GM10266 (cell line): ENCODE measurements around the gene WWC1.

ENCODE experiments used
- DNase-seq: peaks from one replicate; pipeline ENCODE4 v3.0.0; 2012; ENCODE audit errors: extremely low spot score
- TF ChIP-seq, protein P1 (sequence below): IDR thresholded peaks from 2 replicates; pipeline ENCODE4 v1.5.1; 2012; ENCODE audit warnings: mild to moderate bottlenecking, low read depth; ENCODE audit not compliant: control insufficient read depth, insufficient read depth; ENCODE audit errors: missing control alignments

Gene WWC1

DNA sequence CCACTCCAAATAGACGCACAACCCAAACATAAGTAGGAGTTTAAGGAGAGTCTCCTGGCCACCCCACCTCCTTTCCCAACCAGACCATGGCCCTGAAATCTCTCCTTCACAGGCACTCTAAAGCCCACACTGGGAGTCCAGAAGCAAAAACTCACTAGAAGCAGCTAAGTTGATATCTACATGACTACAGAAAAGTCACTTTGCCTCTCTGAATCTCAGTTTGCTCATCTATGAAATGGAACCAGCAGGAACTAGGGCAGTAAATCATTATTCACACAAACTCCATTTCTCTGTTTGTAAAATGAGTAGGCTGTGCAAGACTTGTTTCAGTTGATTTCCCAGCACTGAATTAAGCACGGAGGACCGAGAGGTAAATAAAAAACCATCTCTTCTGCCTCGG lies 4.1 kb upstream of the WWC1 start:
- TF ChIP-seq, protein P1, sequence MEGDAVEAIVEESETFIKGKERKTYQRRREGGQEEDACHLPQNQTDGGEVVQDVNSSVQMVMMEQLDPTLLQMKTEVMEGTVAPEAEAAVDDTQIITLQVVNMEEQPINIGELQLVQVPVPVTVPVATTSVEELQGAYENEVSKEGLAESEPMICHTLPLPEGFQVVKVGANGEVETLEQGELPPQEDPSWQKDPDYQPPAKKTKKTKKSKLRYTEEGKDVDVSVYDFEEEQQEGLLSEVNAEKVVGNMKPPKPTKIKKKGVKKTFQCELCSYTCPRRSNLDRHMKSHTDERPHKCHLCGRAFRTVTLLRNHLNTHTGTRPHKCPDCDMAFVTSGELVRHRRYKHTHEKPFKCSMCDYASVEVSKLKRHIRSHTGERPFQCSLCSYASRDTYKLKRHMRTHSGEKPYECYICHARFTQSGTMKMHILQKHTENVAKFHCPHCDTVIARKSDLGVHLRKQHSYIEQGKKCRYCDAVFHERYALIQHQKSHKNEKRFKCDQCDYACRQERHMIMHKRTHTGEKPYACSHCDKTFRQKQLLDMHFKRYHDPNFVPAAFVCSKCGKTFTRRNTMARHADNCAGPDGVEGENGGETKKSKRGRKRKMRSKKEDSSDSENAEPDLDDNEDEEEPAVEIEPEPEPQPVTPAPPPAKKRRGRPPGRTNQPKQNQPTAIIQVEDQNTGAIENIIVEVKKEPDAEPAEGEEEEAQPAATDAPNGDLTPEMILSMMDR, result no peak
- DNase-seq, result no peak

DNA sequence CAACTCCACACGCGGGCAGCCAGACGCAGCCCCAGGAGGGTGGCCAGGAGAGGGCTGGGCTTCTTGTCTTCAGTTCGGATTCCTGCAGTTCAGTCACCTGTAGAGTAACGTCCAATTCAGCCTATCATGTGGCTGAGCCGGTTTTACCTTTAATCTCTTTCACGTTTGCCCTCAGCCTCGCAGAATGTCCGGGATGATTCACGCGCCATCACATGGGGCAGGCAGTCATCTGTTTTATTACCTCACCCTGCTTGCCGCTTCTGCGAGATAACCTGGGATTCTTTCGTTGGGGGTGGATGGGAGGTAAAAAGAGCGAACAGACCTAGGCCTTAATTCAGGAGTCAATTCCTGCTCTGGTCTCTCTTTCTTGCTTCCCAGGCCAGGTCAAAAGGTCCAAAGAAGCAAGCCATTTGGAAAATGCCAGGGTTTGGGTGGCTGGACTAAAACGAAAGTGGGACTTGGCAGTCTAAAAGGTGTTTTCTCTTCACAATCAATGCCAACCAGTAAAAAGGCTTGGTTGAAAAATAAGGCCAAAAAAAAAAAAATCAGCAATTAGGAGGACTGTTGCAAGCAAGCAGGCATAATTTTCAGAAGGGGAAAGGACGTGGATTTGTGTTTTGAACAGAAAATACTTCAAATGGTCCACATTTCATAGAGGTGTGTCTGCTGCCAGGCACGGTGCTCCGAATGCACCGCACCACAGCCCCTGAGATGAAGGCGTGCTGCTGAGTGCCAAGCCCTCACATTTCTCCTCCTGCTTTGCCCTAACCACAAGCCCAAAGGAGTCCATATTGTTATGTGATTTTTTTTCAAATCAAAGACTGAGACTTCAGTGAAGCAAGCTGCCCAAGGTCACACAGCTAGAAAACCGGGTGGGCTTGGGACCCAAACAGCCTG lies 2.8 kb upstream of the WWC1 start:
- TF ChIP-seq, protein P1, result no peak
- DNase-seq, result no peak

DNA sequence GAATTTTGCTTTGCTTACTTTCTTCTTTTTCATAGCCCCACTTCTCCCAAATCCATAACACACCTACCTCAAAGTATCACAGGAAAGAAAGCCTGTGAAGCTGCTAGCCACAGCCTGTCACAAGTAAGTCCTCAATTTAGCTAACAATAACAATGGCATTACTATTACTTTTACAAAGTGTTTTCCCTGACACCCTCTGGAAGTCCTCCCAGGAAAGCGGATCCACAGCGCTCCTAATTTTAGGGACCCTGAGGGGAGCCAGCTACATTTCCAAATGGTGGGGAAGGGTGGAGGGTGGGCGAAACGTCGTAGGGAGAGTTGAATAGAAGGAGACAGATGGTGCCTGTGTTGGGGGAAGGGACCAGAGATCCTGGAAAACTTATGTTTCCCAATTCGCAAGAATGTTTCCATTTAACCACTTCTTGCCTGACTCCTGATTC lies 523 bp upstream of the WWC1 start:
- TF ChIP-seq, protein P1, result no peak
- DNase-seq, result no peak

DNA sequence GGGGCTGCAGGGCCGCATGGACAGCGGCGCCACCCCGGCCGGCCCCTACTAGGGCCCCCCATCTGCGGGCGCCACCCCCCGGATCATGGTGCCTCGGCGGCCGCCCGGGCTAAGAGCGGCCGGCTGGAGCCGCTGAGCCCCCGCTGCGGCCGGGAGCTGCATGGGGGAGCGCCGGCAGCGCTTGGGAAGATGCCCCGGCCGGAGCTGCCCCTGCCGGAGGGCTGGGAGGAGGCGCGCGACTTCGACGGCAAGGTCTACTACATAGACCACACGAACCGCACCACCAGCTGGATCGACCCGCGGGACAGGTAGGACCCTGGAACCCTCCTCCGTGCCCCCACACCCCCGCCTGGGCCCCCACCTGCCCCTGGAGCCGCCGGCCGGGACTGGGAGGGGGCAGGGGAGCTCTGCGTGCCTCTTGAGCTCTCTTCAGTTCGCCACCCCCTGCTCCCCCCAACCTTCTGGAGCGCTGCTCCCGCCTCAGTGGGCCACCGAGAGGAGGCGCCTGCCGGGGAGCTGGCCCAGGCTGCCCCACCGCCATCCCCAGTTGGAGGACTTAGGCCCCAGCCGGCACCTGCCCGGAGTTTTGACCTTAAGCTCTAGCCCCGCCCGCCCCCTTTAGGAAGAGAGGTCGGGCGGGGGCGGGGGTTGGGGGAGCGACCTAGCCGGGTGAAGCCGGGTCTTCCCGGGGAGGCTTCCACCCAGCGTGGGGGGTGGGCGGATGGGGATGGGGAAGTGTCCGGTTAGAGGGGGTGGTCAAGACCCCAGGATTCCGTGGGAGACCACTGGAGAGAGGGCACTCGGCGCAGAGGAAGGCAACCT lies 730 bp downstream of the WWC1 start:
- DNase-seq, result no peak
- TF ChIP-seq, protein P1, result no peak

DNA sequence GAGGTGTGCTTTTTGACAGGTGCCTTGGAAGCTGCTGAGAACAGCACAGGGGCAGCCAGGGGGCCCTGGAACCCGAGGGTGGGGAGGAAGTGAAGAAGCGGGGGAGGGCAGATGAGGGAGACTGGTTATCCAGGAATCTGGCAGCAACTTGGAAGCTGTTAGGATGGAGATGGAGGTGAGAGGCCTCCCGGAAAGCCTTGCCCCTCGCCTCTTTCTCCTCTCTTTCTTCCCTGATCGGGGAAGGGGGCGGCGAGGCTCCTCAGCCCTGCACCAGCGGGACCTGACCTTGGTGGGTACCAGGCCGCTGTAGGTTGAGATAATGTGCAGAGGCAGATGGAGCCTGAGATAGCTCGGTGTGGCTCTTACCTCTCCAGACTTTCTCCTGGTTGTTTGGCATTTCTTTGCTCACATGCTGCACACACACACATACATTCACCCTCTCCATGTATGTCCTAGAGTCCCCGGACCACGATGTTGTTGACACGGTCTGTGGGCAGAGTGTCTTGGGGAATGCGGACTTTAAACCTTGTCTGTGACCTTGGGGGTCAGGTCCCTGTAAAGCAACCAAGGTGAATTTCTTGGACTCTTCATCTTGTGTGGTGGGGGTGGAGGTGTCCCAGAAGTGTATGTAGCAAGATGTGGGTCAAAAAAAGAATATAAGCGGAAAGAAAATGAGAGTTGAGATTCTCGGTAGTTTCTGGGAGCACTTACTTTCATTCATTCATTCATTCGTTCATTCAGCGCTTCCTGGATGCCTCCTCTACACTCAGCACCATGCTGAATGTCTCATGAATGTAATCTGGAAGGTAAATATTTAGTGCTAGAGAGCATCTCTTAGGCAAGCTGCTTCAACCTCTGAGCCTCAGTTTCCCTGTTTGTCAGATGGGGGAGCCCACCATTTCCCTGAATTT lies 1.6 kb downstream of the WWC1 start:
- DNase-seq, result no peak
- TF ChIP-seq, protein P1, result no peak

DNA sequence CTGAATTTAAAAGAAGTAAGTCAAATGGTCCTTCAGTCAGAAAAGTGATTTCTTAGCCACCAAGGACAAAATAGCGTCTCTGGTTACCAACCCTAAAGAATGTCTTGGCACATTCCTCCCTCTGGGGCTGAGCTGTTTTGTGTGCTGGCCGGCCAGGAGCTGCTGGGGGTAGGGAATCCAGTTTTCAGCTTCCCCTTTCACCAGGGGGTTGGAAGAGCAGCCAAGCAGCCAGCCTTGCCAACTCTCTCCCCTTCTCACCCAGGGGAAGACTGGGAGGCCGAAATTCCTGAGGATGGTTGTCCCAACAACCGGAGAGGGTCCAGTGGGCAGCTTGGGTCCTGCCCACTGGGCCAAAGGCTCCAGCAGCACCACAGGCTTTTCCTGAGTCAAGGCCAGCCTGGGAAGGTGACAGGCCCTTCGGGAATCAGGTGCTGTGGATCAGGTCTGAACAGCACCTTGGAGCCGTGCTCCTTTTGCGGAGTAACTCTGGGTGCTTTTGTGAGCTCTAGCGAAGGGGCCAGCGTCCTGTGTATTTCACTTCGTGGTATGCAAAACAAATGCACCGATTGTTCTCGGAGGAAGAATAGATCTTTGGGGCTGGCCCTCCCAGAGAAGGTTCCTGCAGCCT lies 4.2 kb downstream of the WWC1 start:
- no peak for DNase-seq
- TF ChIP-seq, protein P1, result no peak
